Measurements from ENCODE around the gene PCK1.

GRCh38 chr20:57536771-57537724, 23.9 kb upstream of the PCK1 start:
- TF ChIP-seq, protein P1, sequence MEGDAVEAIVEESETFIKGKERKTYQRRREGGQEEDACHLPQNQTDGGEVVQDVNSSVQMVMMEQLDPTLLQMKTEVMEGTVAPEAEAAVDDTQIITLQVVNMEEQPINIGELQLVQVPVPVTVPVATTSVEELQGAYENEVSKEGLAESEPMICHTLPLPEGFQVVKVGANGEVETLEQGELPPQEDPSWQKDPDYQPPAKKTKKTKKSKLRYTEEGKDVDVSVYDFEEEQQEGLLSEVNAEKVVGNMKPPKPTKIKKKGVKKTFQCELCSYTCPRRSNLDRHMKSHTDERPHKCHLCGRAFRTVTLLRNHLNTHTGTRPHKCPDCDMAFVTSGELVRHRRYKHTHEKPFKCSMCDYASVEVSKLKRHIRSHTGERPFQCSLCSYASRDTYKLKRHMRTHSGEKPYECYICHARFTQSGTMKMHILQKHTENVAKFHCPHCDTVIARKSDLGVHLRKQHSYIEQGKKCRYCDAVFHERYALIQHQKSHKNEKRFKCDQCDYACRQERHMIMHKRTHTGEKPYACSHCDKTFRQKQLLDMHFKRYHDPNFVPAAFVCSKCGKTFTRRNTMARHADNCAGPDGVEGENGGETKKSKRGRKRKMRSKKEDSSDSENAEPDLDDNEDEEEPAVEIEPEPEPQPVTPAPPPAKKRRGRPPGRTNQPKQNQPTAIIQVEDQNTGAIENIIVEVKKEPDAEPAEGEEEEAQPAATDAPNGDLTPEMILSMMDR (IDR thresholded peaks at IDR 0.05), result no peak
- TF ChIP-seq ZFX (IDR thresholded peaks at IDR 0.05; ENCODE audit: borderline replicate concordance), result no peak
